Ureter (tissue), 1 donor: ENCODE measurements around the gene COL4A2. TPM values are rescaled to one million over a fixed set of nuclear protein-coding genes. Genes with fewer than 3 reads are reported as not detected.
"Not testable (repeated sequence)": the region's sequence is repeated elsewhere in the genome, so short reads cannot be mapped to it uniquely, and the experiment has no call there.

Experiments
- DNase-seq: peaks from one replicate; pipeline ENCODE4 v3.0.0-alpha.2; 2020; ENCODE audit warnings: low spot score
- total RNA-seq: library from RNA; stranded (reverse); gene quantifications from one replicate; pipeline ENCODE4 v1.2.4, GENCODE V29; 2023
- donor health status: DM: yes; HTN: yes; CAD: no.

The COL4A2 gene
- total RNA-seq, 1 donor from 2014 or later: 227 TPM

DNA sequence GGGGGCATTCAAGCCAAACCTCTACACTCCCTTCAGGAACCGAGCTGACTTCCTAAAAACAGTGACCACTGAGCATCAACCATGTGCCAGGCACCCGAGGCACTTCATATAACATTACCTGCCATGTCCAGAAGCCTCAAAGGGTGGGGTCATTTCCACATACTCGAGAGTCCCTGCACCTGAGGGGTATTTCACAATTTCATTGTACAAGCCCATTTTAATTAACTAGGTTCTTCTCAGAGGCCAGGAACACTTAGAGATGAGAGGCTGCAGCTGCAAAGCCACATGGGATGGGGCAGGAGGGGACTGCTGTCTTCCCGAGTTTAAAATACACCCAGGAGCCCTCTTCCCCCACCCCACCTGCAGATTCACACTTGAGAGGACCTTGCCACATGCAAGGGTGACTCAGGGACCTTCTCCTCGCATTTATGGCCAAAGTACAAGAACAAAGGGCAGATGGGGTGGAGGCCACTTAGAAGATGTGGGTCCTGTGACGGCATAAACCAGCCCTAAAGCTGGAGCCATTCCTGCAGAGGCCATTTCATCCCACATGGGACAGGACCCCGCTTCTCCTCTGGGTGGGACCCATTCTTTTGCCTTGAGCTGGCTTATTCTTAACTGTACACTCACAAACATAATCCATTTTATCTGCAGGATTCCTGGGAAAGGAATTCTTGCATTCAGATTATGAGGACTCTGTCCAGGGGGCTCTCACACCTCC, 210.6 kb downstream of the COL4A2 start:
- no peak for DNase-seq

DNA sequence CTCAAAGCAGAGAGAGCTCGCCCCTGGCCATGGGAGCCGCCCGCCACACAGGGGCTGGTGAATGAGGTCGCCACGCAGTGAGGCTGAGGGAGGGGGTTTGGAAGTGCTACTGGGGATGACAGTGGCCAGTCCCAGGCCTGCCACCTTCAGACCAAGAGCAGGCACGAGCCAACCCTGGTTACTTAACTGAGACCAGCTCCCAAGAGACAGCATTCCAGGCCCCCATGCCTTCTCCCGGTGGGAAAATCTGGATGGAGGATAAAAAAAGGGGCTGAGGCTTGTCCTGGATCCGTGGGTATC, 211.1 kb downstream of the COL4A2 start:
- DNase-seq: no peak

DNA sequence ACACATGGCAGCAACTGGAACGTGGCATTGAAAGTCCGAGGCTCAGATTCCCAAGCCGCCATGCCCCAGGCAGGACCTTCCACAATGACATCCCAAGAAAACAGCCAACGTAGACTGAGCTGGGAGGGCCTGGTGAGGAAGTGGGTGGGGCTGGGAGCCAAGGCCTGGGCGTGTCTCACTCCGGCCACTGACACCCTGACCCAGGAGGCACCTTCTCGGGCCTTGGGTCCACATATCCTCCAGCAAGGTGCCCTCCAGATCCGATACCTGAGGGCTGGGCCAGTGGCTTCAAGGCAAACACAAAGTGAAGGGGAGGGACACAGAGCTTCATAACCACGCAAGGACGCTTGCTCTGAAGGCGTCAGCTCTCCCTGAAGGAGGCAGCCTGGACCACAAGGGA, 211.5 kb downstream of the COL4A2 start:
- DNase-seq: no peak

DNA sequence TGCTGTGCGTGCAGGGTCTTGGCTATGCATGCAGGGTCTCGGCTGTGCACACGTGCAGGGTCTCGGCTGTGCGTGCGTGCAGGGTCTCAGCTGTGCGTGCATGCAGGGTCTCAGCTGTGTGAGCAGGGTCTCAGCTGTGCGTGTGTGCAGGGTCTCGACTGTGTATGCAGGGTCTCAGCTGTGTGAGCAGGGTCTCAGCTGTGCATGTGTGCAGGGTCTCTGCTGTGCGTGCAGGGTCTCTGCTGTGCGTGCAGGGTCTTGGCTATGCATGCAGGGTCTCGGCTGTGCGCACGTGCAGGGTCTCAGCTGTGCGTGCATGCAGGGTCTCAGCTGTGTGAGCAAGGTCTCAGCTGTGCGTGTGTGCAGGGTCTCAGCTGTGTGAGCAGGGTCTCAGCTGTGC, 212.0 kb downstream of the COL4A2 start:
- DNase-seq: no peak

DNA sequence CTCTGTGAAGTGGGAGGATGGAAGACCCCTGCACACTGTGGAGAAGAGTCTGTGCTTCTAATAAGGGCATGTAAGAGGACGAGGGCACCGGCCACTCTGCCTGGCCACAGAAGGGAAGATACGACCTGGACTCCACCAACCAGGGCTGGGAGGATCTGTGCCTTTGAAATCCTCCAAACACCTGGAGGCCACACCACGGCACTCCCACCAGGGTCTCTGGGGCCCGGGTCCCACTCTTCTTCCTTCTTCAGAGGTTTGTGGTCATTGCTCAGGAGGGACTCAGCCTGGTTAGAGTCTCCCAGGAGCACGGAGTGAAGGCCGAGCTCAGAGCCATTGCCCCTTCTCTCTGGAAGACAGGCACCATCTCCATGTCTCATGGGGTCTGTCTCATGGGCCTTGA, 212.4 kb downstream of the COL4A2 start:
- no peak for DNase-seq

- peak; percentile 84 for DNase-seq
These were observed 213.6 kb downstream of the COL4A2 start for GRCh38 chr13:110520431-110521295.

DNA sequence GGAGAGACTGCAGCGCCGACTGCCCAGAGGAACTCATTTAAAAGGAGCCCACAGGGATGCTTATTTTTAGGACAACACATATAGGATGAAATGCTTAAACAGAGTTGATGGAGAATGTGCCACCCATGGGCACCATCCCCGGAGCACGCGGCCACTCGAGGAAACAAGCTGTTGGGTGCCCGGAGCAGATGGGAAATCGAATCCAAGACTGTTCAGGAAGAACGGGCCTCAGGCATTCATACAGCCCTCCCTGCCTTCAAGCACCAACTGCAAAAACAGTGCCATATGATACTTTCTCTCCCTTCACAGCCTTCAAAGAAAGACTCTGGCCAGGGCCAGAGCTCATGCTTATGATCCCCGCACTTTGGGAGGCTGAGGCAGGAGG, 214.2 kb downstream of the COL4A2 start:
- DNase-seq: no peak

- no peak for DNase-seq
These were observed 214.9 kb downstream of the COL4A2 start for GRCh38 chr13:110521946-110522345.

DNA sequence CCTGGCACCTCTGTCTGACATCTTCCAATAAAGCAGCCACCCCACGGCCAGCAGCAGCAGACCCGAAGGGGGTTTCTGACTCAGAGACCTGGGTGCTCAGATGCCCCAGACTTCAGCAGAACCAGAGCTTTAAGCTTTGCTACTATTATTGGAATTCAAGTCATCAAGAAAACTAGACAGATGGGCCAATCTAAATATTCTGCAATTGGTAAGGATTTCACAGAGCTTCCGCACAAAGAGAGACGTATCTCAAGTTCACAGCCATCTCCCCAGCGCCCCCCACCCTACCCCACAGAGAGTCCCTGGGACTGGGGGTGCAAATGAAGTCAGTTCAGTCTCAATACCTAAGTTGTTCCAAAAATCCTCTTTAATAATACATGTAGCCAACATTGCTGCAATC, 215.6 kb downstream of the COL4A2 start:
- no peak for DNase-seq

DNA sequence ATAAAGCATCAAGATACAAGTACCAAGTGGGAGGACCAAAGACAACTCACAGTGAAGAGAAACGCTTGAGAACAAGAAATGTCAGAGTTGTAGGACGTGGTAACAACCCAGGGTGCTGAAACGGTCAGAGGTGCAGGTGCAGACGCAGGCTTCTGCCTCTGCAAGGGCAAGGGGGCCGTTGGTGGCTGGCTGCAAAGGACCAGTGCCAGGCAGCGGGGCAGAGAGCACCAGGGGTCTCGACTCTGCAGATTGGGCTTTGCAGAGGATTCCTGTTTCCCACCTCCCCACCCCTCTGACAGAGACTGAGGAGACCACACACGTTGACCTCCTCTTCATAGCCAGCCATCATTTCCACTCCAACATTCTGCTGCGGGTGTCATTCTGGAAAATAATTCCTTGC, 216.1 kb downstream of the COL4A2 start:
- DNase-seq: no peak

DNA sequence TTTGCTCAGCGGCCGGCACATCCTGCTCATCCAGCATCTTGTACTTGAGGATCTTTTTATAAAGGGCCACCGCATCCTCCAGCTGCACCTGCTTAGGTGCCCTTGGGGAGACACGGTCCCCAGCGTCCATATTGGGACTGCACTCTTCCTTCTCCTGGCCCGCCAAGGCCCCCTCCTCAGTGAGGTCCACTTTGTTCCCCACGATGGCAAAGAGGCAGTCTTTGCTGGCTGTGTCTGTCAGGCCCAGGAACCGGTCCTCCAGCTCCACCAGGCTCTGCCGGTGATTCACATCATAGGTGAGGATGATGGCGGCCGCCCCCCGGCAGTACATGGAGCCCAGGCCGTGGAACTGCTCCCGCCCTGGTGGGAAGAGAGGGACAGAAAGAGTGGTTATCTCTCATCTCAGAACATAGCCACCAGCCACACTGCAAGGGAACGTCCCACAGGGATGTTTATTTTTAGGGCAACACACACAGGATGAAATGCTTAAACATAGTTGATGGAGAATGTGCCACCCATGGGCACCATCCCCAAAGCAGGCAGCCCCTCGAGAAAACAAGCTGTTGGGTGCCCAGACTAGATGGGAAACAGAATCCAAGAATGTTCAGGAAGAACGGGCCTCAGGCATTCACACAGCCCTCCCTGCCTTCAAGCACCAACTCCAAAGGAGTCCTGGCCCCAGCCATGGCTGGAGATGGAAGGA, 216.9 kb downstream of the COL4A2 start:
- DNase-seq: no peak

DNA sequence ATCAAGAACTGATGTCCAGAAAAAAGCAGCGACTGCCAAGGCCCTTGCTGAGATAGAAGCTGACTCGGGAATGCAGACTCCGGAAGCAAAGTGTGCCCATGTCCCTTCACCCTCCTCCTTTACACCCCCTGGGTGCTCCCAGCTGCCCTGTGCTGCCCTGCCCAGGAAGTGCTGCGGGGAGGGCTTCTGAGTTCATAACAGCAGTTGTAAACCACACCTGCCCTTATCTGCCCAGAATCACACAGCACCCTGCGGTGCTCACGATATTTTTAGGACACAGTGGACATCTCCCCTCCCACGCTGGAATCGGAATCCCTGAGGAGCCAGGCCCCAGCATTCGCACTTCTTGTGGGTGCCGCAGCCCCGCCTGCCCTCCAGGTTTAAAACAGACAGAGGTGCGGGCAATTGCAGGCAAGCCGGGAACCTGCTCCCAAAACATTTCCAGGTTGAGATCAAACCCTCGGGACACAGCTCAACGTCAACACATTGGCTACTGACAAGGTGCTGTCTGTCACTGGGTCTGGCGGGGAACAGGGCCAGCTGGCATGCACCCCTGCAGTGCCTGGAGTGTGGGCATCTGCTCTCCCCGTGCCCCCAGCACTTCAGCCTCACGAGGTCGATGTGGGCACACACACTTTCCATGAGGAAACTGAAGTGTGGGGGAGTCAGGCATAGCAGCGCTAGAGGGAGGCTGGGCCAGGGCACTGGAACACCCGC, 217.6 kb downstream of the COL4A2 start:
- no peak for DNase-seq

DNA sequence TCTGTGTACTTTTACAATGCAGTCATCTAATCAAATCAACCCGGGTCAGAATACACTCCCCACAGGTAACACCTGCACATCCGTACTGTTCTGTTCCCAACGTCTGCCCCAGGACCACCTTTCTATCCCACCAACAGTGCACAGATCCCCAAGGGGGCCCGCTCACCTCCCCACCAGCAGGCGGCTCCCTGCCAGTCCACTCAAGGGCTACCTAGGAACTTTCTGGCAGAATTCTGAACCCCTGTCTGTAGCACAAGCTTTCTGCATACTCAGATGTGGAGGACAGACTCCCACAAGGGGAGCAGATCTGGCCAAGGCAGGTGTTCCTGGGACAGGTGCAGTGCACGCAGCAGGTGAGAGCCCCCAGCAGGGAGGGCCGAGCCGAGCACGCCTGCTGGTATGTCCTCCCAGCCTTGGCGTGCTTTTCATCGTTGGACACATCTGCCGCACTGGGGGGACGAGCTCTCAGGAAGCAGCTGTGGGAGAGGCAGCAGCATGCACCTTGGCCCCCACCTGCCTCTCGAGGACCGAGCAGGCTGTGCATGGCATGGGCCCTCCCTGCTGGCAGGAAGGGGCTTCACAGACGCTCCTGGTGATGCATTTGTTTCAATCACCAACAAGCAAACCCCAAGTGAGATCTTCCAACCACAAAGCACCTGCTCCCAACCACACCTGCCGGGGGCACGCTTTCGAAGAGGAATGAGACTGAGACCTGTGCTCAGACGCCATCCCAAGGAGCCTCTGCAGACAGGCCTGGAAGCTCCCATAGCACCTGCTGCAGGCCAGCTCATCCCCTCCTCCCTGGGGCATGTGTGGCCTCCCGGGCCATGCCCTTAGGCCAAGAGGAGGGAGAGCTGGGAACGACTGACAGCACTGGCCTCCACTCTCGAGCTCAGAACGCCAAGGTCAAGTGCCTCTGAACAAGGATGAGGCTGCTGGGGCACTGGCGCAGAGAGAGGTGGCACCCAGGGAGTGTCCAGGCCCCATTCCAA, 218.5 kb downstream of the COL4A2 start:
- DNase-seq: no peak

DNA sequence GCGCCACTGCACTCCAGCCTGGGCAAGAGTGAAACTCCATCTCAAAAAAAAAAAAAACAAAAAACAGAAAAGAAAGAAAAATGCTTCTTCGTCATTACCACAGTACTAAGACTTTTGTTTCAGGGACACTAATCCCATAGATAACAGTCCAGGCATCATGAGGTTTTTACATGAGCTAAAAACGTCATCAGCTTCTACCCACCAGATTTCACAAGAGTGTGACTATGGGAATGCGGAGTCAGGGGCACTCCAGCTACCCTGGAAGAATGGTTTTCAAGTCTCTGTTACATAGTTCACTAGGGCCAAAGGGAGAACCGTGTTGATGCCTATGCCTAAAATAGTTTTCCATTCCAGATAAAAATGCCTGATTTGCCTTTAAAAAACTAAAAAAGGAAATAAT, 221.3 kb downstream of the COL4A2 start:
- DNase-seq: no peak

- no peak for DNase-seq
These were observed 221.8 kb downstream of the COL4A2 start for GRCh38 chr13:110528911-110529310.

DNA sequence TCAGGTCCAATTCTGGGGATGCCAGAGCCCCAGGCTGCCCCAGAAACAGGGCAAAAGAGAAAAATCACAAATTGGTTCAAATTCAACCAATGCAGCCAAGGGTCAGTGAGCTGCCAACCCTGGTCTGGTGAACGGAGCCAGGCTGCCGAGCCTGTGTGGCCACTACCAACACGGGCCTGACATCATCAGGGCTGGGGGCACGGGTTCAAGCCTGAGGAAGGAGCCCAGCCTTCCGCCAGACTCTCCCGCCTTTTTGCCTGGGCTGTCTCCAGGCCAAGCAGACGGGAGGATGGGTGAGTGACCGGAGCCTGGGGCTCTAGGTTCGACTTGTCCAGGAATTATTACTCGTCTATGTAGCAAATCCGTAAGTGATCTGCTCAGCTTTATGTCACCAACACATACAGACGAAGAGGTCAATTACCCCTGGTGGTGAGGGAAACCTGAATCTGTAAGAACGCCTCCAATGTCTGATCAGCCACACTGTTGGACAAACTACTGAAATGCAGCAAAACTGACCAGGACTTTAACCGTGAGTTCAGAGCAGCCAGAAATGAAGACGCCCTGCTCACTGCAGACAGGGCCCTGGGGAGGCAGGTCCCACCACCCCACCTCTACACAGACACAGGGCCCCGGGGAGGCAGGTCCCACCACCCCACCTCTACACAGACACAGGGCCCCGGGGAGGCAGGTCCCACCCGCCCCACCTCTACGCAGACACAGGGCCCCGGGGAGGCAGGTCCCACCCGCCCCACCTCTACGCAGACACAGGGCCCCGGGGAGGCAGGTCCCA, 222.6 kb downstream of the COL4A2 start:
- no peak for DNase-seq

GRCh38 chr13:110531100-110531499, 224.0 kb downstream of the COL4A2 start:
- no peak for DNase-seq

- no peak for DNase-seq
These were observed 224.6 kb downstream of the COL4A2 start for GRCh38 chr13:110531671-110532083.

DNA sequence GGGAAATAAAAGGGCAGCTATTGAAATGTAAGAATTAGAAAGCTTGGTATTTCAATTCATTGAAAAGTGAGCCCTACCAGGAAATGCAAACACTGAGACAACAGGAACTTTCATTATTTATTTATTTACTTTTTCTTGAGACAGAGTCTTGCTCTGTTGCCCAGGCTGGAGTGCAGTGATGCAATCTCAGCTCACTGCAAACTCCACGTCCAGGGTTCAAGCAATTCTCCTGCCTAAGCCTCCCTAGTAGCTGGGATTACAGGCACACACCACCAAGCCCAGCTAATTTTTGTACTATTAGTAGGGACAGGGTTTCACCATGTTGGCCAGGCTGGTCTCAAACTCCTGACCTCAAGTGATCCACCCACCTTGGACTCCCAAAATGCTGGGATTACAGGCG, 225.2 kb downstream of the COL4A2 start:
- not testable (repeated sequence) for DNase-seq
